ENCODE results near the gene TBC1D5. TPM values are rescaled to one million over a fixed set of nuclear protein-coding genes. Genes with fewer than 3 reads are reported as not detected.

Gene TBC1D5
- total and polyA plus RNA-seq, 2 experiments from 2014 or later = 31.0 to 69.9 TPM

GRCh38 chr3:17724948-17725347 lies 17.5 kb downstream of the TBC1D5 start:
- H3K9me2 ChIP-seq (ENCODE audit: insufficient read depth) = no peaks in the 10 kb centered on the region
- H3F3A ChIP-seq (ENCODE audit: insufficient read depth) = no peaks in the 10 kb centered on the region
- no peaks in the 10 kb centered on the region for H3K4me1 ChIP-seq (ENCODE audit: insufficient read depth)
- no peak for DNase-seq
- TF ChIP-seq EZH2phosphoT487 (IDR thresholded peaks at IDR 0.05; ENCODE audit: insufficient read depth, low read depth) (no peak), EZH2 (IDR thresholded peaks at IDR 0.05; ENCODE audit: insufficient read depth, poor library complexity, severe bottlenecking) (no peak)
- no peaks in the 10 kb centered on the region for H4K20me1 ChIP-seq (ENCODE audit: insufficient read depth)
- H3K9me3 ChIP-seq (ENCODE audit: low read depth) = no peaks in the 10 kb centered on the region
- no peak overlapping the region for H3K9ac ChIP-seq
- no peaks in the 10 kb centered on the region for H3K27me3 ChIP-seq (replicated peaks; ENCODE audit: insufficient read depth)
- H3K4me2 ChIP-seq (ENCODE audit: unreplicated experiment) = no peak overlapping the region
- no peak overlapping the region for H2AFZ ChIP-seq
- WGBS, 2 experiments (ENCODE audit: low coverage in 1 of 2, low lambda C conversion rate in 2 of 2, missing lambda C conversion rate in 2 of 2) = 50 to 74% methylated on average over 1 of the region's 1 CpG
- no peak overlapping the region for H3K4me3 ChIP-seq
- H3K79me2 ChIP-seq (ENCODE audit: insufficient read depth) = peaks cover 41% of the 10 kb centered on the region
- in situ Hi-C loops (cut with MboI) = no loop called here
- 0 out of 2 replicates have a peak, but pooled peaks cover 9% of the 10 kb centered on the region for H3K36me3 ChIP-seq (ENCODE audit: low read depth)
- no peak overlapping the region for H3K27ac ChIP-seq

DNA sequence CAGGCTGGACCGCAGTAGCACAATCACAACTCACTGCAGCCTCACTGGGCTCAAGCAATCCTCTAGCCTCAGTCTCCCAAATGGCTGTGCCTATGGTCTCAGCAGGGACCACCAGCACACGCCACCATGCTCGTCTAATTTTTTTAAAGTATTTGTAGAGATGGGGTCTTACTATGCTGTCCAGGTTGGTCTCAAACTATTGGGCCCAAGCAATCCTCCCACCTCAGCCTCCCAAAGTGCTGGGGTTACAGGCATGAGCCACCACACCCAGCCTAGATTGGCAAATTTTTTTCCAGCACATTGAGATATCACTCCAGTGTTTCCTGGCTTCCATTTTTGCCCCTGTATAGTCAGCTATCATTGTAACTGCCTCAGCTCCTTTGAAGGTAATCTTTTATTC lies 18.3 kb downstream of the TBC1D5 start:
- H3K4me1 ChIP-seq (ENCODE audit: insufficient read depth) = no peaks in the 10 kb centered on the region
- no peak overlapping the region for H3K9ac ChIP-seq
- no peak overlapping the region for H3K27ac ChIP-seq
- no peak for DNase-seq
- H3K4me2 ChIP-seq (ENCODE audit: unreplicated experiment) = no peak overlapping the region
- H3K36me3 ChIP-seq (ENCODE audit: low read depth) = 0 out of 2 replicates have a peak, but pooled peaks cover 9% of the 10 kb centered on the region
- H3K79me2 ChIP-seq (ENCODE audit: insufficient read depth) = peaks cover 37% of the 10 kb centered on the region
- H3K9me3 ChIP-seq (ENCODE audit: low read depth) = no peaks in the 10 kb centered on the region
- TF ChIP-seq EZH2phosphoT487 (IDR thresholded peaks at IDR 0.05; ENCODE audit: insufficient read depth, low read depth) (no peak), EZH2 (IDR thresholded peaks at IDR 0.05; ENCODE audit: insufficient read depth, poor library complexity, severe bottlenecking) (no peak)
- in situ Hi-C loops (cut with MboI) = no loop called here
- no peaks in the 10 kb centered on the region for H3K27me3 ChIP-seq (replicated peaks; ENCODE audit: insufficient read depth)
- H3F3A ChIP-seq (ENCODE audit: insufficient read depth) = no peaks in the 10 kb centered on the region
- H4K20me1 ChIP-seq (ENCODE audit: insufficient read depth) = no peaks in the 10 kb centered on the region
- H2AFZ ChIP-seq = no peak overlapping the region
- H3K9me2 ChIP-seq (ENCODE audit: insufficient read depth) = no peaks in the 10 kb centered on the region
- H3K4me3 ChIP-seq = no peak overlapping the region
- 97 to 100% methylated on average over 3 of the region's 3 CpGs for WGBS, 2 experiments (ENCODE audit: low coverage in 1 of 2, low lambda C conversion rate in 2 of 2, missing lambda C conversion rate in 2 of 2)

DNA sequence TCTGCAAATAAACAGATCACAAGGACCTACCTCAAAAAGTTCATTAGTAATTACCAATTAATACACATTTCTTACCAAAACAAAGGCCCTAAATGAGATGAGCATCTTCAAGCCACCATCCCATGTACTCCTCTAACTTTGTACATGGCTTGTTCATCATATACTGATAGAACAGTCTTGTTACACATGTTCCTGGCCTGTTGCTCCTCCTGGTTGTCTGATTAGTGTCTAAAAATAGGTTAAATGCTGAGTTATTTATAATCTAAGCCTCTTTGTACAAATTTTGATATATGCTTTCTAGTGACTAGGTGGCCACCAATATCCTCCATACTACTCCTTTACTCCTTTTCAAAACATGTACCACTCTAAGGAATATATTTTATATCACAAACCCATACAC lies 25.0 kb downstream of the TBC1D5 start:
- Histone ChIP-seq H3F3A (ENCODE audit: insufficient read depth) (no peaks in the 10 kb centered on the region), H3K9me2 (ENCODE audit: insufficient read depth) (no peaks in the 10 kb centered on the region), H3K36me3 (ENCODE audit: low read depth) (peaks cover 10% of the 10 kb centered on the region; the same call in 1 of the 2 replicates), H3K9ac (no peak overlapping the region), H3K9me3 (ENCODE audit: low read depth) (no peaks in the 10 kb centered on the region), H3K4me1 (ENCODE audit: insufficient read depth) (no peaks in the 10 kb centered on the region), H3K27ac (no peak overlapping the region), H3K79me2 (ENCODE audit: insufficient read depth) (peaks cover 31% of the 10 kb centered on the region), H3K4me2 (ENCODE audit: unreplicated experiment) (no peak overlapping the region), H3K4me3 (no peak overlapping the region), H3K27me3 (replicated peaks; ENCODE audit: insufficient read depth) (no peaks in the 10 kb centered on the region), H2AFZ (no peak overlapping the region), H4K20me1 (ENCODE audit: insufficient read depth) (no peaks in the 10 kb centered on the region)
- TF ChIP-seq EZH2phosphoT487 (IDR thresholded peaks at IDR 0.05; ENCODE audit: insufficient read depth, low read depth) (no peak), EZH2 (IDR thresholded peaks at IDR 0.05; ENCODE audit: insufficient read depth, poor library complexity, severe bottlenecking) (no peak)
- no peak for DNase-seq
- in situ Hi-C loops (cut with MboI) = no loop called here

- no peaks in the 10 kb centered on the region for H3K9me3 ChIP-seq (ENCODE audit: low read depth)
- H4K20me1 ChIP-seq (ENCODE audit: insufficient read depth) = no peaks in the 10 kb centered on the region
- WGBS, 2 experiments (ENCODE audit: low coverage in 1 of 2, low lambda C conversion rate in 2 of 2, missing lambda C conversion rate in 2 of 2) = 95 to 100% methylated on average over 2 of the region's 2 CpGs
- DNase-seq = no peak
- H3K4me1 ChIP-seq (ENCODE audit: insufficient read depth) = no peaks in the 10 kb centered on the region
- no peak overlapping the region for H3K4me3 ChIP-seq
- H2AFZ ChIP-seq = no peak overlapping the region
- H3K36me3 ChIP-seq (ENCODE audit: low read depth) = peaks cover 10% of the 10 kb centered on the region; the same call in 1 of the 2 replicates
- H3K4me2 ChIP-seq (ENCODE audit: unreplicated experiment) = no peak overlapping the region
- TF ChIP-seq EZH2 (IDR thresholded peaks at IDR 0.05; ENCODE audit: insufficient read depth, poor library complexity, severe bottlenecking) (no peak), EZH2phosphoT487 (IDR thresholded peaks at IDR 0.05; ENCODE audit: insufficient read depth, low read depth) (no peak)
- no peaks in the 10 kb centered on the region for H3K9me2 ChIP-seq (ENCODE audit: insufficient read depth)
- no peaks in the 10 kb centered on the region for H3F3A ChIP-seq (ENCODE audit: insufficient read depth)
- no peak overlapping the region for H3K9ac ChIP-seq
- H3K27me3 ChIP-seq (replicated peaks; ENCODE audit: insufficient read depth) = no peaks in the 10 kb centered on the region
- peaks cover 25% of the 10 kb centered on the region for H3K79me2 ChIP-seq (ENCODE audit: insufficient read depth)
- H3K27ac ChIP-seq = no peak overlapping the region
- in situ Hi-C loops (cut with MboI) = no loop called here
Measured at GRCh38 chr3:17714473-17714872, 28.0 kb downstream of the TBC1D5 start.

Measured in GM23248 (cell line).